T-helper 17 cell (primary cell): ENCODE results near the gene EFL1. TPM values are rescaled to one million over a fixed set of nuclear protein-coding genes. Genes with fewer than 3 reads are reported as not detected.

ENCODE experiments used
- ATAC-seq: fragments of 150-1000 bp; cut with Tn5 transposase; 2 replicates; pipeline ENCODE4 v1.10.0; 2021; ENCODE audit warnings: mild to moderate bottlenecking, moderate library complexity
- DNase-seq, 3 donors: peaks; one replicate each; pipeline versions ENCODE4 v3.0.0 to v3.0.0-alpha.2; 2020 to 2021
- H3K9me3 ChIP-seq: one replicate; pipeline ENCODE4 v1.7.0; 2013; ENCODE audit warnings: low read length, mild to moderate bottlenecking; ENCODE audit not compliant: control insufficient read depth, poor library complexity, severe bottlenecking
- H3K27ac Mint-ChIP-seq: one replicate; pipeline ENCODE4 v1.8.0; 2022; ENCODE audit warnings: mild to moderate bottlenecking, moderate library complexity, mixed read lengths
- H3K27me3 Mint-ChIP-seq: one replicate; pipeline ENCODE4 v1.8.0; 2022; ENCODE audit warnings: mixed read lengths
- H3K36me3 Mint-ChIP-seq: one replicate; pipeline ENCODE4 v1.8.0; 2022; ENCODE audit warnings: low read depth, mixed read lengths
- H3K4me1 Mint-ChIP-seq: one replicate; pipeline ENCODE4 v1.8.0; 2022; ENCODE audit warnings: mild to moderate bottlenecking, mixed read lengths
- H3K4me3 Mint-ChIP-seq: one replicate; pipeline ENCODE4 v1.8.0; 2022; ENCODE audit warnings: mild to moderate bottlenecking, moderate library complexity, mixed read lengths
- total RNA-seq, 4 donors: library from RNA in 2 of 4; stranded (reverse) in 2 of 4; gene quantifications; one replicate each; pipeline ENCODE4 v1.2.3 and lab custom pipeline; 2022 to 2026

The EFL1 gene
- total RNA-seq, 2 donors from 2014 or later, result 9.2 to 10.4 TPM

DNA sequence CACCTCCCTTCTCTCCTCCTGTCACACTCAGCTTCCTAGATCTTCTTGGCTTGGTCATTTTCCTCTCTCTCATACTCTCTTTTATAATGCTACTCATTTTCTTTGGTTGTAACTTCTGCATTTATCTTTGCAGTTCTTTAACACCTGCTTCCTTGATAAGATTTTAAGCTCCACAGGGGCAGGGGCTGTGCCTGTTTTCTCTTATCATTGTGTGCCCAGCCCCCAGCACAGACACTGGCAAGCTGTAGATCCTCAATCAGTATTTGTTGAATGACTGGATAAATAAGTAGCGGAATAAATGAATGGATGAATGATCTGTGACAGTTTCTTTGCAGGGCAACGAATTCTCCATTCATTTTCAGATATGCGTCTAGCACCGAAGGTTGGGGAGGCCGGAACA, 152.4 kb downstream of the EFL1 start:
- Mint-ChIP-seq H3K27me3 (no peaks in the 10 kb centered on the region), H3K4me1 (peaks cover 7% of the 10 kb centered on the region), H3K36me3 (no peaks in the 10 kb centered on the region), H3K27ac (no peak overlapping the region), H3K4me3 (no peak overlapping the region)
- no peaks in the 10 kb centered on the region for H3K9me3 ChIP-seq
- DNase-seq (no peak), ATAC-seq (no peak)

DNA sequence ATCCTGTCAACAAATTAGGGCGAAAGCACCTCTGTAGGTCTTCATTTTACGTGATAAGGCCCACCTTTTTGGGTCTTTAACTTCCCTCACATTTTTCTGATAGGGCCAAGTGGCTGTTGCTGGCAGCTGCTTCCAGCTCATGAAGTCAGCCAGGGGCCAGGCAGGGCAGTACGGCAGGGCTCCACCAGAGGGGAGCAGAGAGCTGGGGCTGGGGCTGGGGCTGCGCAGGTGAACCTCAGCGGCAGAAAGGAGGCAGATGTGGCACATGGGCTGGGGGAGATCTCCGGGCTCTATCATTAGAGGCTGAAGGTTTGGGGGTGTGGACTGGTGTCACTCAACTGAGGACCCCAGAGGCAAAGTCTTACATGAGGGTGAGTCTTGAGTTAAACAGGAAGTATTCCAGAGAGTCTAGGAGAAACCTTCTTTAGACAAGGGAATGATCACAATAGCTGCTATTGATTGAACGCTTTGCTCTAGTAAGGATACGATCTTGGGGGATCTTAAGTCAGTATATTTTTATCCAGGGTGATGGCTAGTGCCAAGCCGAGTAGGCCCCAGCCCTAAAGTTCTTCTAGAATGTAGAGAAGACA, 153.9 kb downstream of the EFL1 start:
- DNase-seq, result peak; percentile 41 to 66 (median 45)
- peaks cover 6% of the 10 kb centered on the region for H3K27me3 Mint-ChIP-seq
- H3K27ac Mint-ChIP-seq, result no peak overlapping the region
- H3K9me3 ChIP-seq, result no peaks in the 10 kb centered on the region
- H3K36me3 Mint-ChIP-seq, result no peaks in the 10 kb centered on the region
- H3K4me1 Mint-ChIP-seq, result peaks cover 9% of the 10 kb centered on the region
- no peak overlapping the region for H3K4me3 Mint-ChIP-seq
- ATAC-seq, result peak; percentile 96

DNA sequence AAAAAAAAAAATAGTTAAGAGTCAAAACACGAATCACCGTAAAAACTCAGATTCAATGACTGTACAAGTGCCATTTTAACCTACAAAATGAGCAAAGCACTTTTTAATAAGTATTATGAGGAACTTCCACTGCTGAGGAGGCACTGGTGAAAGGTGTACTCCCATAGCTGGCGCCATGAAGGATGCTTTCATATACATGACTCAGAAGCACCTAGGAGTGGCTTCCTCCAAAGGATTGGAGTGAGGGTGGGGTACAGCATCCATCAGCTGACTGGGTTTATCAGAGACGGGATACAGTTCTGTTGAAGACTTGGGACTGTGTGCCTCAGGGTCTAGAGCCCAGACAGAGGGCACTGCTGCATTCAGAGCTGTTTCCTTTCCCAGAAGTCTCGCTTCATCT, 155.9 kb downstream of the EFL1 start:
- H3K4me1 Mint-ChIP-seq, result peaks cover 9% of the 10 kb centered on the region
- no peaks in the 10 kb centered on the region for H3K9me3 ChIP-seq
- H3K4me3 Mint-ChIP-seq, result no peak overlapping the region
- DNase-seq, result no peak
- no peaks in the 10 kb centered on the region for H3K36me3 Mint-ChIP-seq
- H3K27ac Mint-ChIP-seq, result no peak overlapping the region
- no peak for ATAC-seq
- H3K27me3 Mint-ChIP-seq, result peaks cover 10% of the 10 kb centered on the region

DNA sequence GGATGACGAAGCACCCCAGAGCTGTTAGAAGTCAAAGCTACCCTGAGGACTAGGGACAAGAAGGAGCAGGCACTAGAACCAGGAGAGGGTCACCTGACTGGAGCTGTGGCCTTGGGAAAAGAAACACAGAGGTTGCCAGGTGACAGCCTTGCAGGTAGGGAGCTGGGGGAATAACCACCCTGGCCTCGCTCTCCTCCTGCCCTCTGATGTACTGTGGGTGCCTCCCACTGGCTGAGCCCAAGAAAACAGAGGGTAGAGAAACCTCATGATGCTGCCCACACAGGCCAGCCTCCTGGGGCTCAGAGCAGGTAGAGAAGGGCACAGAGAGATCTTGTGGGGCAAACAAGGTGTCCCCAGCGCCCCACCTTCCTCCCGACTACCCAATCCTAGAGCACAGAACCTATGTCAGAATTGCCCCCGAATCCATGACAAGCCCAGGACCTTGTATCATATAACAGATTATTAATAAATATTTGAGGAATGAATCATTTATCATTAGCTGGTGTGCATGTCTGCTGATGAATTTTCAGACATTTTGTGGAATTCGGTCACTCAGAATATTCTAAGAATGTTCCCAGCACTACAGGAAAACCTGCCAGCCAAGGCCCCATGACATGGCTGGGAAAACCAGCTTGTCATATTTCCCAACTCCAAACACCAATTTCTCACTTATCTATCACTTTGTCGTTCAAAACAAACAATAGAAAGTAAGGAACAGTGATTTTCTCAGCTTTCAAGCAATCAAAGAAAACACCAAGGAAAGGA, 156.9 kb downstream of the EFL1 start:
- peaks cover 21% of the 10 kb centered on the region for H3K27me3 Mint-ChIP-seq
- ATAC-seq (no peak), DNase-seq (no peak)
- no peak overlapping the region for H3K27ac Mint-ChIP-seq
- H3K4me1 Mint-ChIP-seq, result peaks cover 9% of the 10 kb centered on the region
- H3K9me3 ChIP-seq, result no peaks in the 10 kb centered on the region
- no peak overlapping the region for H3K4me3 Mint-ChIP-seq
- H3K36me3 Mint-ChIP-seq, result no peaks in the 10 kb centered on the region

DNA sequence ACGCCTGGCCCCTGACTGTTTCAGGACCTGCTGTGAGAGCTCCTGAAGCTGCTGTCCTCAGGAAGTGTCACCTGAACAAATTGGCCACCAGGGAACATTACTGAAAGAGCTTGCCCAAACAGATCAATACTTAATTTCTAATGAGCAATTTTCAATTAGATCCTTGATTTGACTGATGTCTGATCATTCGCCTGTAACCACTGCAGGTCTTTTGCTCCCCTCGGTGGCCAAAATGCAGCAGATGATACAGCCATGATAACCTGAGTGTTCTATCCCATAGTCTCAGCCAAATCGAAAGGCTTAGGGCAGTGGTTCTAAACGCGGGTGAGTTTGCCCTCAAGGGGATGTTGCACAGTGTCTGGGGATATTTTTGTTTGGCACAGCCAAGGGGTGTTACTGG, 159.1 kb downstream of the EFL1 start:
- no peak overlapping the region for H3K4me3 Mint-ChIP-seq
- peaks cover 41% of the 10 kb centered on the region for H3K27me3 Mint-ChIP-seq
- no peak overlapping the region for H3K27ac Mint-ChIP-seq
- peaks cover 3% of the 10 kb centered on the region for H3K36me3 Mint-ChIP-seq
- H3K4me1 Mint-ChIP-seq, result peaks cover 4% of the 10 kb centered on the region
- no peaks in the 10 kb centered on the region for H3K9me3 ChIP-seq
- ATAC-seq, result no peak
- no peak for DNase-seq

DNA sequence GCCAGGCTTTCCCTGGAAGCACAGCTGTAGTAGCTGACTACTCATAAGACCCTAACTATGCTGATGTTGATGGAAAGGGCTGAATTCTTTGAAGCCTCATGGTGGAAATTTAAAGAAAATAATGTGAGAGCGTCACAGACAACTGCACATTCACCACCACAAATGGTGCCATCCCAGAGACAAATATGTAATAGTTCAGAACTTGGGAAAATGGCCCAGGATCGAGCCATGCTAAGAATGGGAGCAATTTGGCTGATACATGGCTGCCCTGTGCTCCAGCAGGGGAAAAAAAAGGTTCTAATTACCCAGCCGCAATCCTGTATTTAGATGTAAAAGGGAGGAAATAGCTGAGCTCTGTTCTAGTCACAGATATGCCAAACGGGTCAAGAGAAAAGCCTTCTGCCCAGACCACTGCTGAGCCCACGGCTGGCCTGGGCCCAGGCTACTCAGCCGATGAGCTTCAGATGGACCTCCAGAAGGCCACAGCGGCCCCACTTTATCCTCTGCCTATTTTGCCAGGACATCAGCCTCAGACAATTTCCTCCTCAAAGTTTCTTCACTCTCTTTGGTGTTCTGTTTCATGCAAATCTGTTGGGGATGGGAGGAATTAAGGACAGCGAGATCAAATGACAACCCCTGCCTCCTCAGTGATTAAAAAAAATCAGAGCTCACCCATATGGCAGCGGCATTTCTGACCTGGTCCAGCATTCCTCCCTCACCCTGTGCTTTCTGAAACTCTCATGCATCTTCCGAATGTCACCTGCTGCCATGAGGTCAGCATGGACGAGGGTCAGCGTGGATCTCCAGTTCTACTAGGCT, 162.2 kb downstream of the EFL1 start:
- H3K27me3 Mint-ChIP-seq, result peaks cover 48% of the 10 kb centered on the region
- no peak for ATAC-seq

DNA sequence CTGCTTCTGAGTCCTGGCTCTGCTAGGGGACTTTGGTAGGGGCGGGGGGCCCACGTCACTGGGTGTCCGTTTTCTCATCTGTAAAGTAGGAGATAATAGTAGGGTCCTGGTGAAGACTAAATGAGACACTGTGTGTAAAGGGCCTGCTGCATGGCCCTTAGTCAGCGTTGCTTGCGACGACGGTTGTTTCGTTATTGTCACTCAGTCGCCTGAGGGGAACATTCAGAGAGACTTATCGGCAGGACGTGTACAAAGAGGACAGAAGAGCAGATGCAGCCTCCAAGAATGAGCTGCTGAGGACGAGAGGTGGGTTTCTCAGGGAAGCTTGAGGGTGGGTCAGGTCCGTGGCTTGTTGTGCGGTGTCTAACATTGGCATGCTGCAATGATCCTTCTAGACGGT, 163.9 kb downstream of the EFL1 start:
- no peak overlapping the region for H3K4me3 Mint-ChIP-seq
- H3K27ac Mint-ChIP-seq, result no peak overlapping the region
- H3K4me1 Mint-ChIP-seq, result no peaks in the 10 kb centered on the region
- H3K36me3 Mint-ChIP-seq, result peaks cover 3% of the 10 kb centered on the region
- peaks cover 43% of the 10 kb centered on the region for H3K27me3 Mint-ChIP-seq
- H3K9me3 ChIP-seq, result no peaks in the 10 kb centered on the region
- ATAC-seq, result no peak
- DNase-seq, result no peak

More for the DNA sequence above, 162.2 kb downstream of the EFL1 start:
- H3K4me3 Mint-ChIP-seq, result no peak overlapping the region
- no peaks in the 10 kb centered on the region for H3K9me3 ChIP-seq
- peaks cover 3% of the 10 kb centered on the region for H3K36me3 Mint-ChIP-seq
- DNase-seq, result no peak
- no peak overlapping the region for H3K27ac Mint-ChIP-seq
- H3K4me1 Mint-ChIP-seq, result peaks cover 2% of the 10 kb centered on the region

DNA sequence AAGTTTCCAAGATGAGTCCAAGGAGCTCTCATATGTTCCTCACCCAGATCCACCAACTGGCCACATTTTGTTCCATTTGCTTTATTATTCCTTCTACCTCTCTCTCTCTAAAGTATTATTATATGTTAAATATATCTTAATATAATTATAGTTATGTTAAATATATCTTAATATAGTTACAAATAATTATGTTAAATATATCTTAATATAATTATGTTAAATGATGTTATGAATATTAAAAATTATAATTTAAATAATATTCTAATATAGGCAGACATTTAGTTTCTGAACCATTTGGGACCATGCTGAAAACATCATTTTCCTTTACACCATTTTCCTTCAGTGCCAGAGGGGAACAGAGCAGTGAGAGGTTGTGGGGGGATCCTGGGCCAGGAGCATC, 166.7 kb downstream of the EFL1 start:
- no peaks in the 10 kb centered on the region for H3K9me3 ChIP-seq
- Mint-ChIP-seq H3K4me1 (no peaks in the 10 kb centered on the region), H3K36me3 (peaks cover 3% of the 10 kb centered on the region), H3K27me3 (peaks cover 29% of the 10 kb centered on the region), H3K4me3 (no peak overlapping the region), H3K27ac (no peak overlapping the region)
- ATAC-seq (no peak), DNase-seq (no peak)

DNA sequence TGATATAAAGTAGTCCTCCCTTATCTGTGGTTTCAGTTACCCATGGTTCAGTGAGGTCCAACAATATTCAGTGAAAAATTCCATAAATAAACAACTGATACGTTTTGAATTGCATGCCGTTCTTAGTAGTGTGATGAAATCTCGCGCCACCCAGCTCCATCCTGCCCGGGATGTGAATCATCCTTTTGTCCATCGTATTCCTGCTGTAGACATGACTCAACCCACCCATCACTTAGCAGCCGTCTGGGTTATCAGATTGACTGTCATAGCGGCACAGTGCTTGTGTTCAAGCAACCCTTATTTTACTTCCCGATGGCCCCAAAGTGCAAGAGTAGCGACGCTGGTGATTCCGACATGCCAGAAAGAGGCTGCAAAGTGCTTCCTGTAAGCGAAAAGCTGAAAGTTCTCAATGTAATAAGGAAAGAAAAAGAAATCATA, 168.7 kb downstream of the EFL1 start:
- H3K9me3 ChIP-seq, result no peaks in the 10 kb centered on the region
- ATAC-seq, result no peak
- no peak overlapping the region for H3K27ac Mint-ChIP-seq
- no peak for DNase-seq
- H3K27me3 Mint-ChIP-seq, result peaks cover 14% of the 10 kb centered on the region
- H3K4me3 Mint-ChIP-seq, result no peak overlapping the region
- no peaks in the 10 kb centered on the region for H3K4me1 Mint-ChIP-seq
- no peaks in the 10 kb centered on the region for H3K36me3 Mint-ChIP-seq

DNA sequence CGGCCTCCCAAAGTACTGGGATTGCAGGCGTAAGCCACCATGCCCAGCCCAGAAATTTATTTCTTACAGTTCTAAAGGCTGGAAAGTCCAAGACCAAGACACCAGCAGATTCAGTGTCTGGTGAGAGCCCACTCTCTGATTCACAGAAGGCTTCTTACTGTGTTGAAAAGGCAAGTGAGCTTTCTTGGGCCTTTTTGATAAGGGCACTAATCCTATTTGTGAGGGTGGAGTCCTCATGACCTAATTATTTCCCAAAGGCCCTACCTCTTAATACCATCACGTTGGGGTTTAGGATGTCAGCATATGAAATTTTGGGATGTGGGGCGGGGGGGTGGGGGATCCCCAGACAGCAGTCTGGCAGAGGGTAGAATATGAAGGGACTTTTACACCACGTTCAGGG, 169.2 kb downstream of the EFL1 start:
- no peaks in the 10 kb centered on the region for H3K9me3 ChIP-seq
- no peak overlapping the region for H3K27ac Mint-ChIP-seq
- peaks cover 13% of the 10 kb centered on the region for H3K27me3 Mint-ChIP-seq
- ATAC-seq (no peak), DNase-seq (no peak)
- H3K4me3 Mint-ChIP-seq, result no peak overlapping the region
- H3K4me1 Mint-ChIP-seq, result no peaks in the 10 kb centered on the region
- H3K36me3 Mint-ChIP-seq, result no peaks in the 10 kb centered on the region

DNA sequence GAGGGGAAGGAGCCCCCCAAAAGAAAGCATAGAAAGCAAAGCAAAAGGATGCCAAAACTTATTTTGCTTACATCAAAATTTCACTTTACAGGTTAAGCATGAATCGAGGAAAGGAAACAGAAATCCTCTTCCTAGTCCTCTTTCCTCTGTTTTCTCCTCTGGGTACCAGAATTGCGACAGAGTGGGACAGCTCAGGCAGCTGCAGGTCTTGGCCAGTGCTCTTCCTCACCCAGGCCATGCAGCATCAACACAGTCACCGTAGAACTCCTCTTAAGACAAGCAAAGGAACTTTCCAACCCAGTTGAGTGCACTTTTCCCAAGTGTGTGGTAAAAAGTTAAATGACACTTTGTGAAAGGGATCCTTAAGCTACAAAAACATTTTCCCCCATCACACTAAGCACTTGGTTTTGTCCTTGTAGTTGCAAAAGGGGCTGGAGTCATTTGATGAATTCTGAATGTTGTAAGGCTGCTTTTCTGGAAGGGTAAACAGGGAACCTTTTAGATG, 170.8 kb downstream of the EFL1 start:
- no peaks in the 10 kb centered on the region for H3K9me3 ChIP-seq
- DNase-seq (no peak), ATAC-seq (no peak)
- H3K36me3 Mint-ChIP-seq, result no peaks in the 10 kb centered on the region
- H3K27ac Mint-ChIP-seq, result no peak overlapping the region
- H3K27me3 Mint-ChIP-seq, result peaks cover 18% of the 10 kb centered on the region
- H3K4me3 Mint-ChIP-seq, result no peak overlapping the region
- no peaks in the 10 kb centered on the region for H3K4me1 Mint-ChIP-seq

DNA sequence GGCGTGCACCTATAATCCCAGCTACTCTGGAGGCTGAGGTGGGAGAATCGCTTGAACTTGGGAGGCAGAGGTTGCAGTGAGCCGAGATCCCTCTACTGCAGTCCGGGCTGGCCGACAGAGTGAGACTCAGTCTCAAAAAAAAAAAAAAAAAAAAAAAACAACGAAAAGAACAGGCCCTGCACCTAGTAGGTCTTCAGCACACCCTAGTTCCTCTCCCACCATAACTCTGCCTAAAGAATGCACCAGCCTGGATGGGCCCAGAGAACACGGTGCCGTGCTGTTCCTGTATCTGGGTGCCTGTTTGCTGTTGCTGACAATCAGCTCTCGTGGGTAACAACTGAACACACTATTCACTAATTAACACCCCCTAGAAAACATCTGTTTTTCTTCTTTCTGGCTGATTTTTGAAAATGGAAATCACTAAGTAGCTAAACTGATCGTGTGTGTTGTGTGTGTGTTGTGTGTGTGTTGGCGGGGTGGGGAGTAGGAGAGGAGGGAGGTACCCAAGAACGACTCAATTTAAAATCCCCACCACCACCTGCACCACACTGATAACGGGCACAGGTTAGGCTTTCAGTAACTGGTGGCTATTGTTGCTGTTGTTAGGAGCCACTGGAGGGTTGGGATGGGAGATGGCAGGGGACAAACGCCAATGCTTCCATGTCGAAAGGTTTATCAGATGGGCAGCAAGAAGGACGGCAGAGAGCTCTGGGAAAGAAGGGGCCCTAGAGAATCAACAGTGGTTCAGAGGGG, 176.1 kb downstream of the EFL1 start:
- Mint-ChIP-seq H3K4me3 (no peak overlapping the region), H3K36me3 (no peaks in the 10 kb centered on the region), H3K27me3 (peaks cover 52% of the 10 kb centered on the region), H3K4me1 (peaks cover 2% of the 10 kb centered on the region), H3K27ac (no peak overlapping the region)
- H3K9me3 ChIP-seq, result no peaks in the 10 kb centered on the region
- ATAC-seq, result no peak
- DNase-seq, result no peak
